Hypothalamus (tissue), 51 donors: ENCODE results near the gene TRIM7.
"Not testable (repeated sequence)": the region's sequence is repeated elsewhere in the genome, so short reads cannot be mapped to it uniquely, and the experiment has no call there.

ENCODE experiments used
- DNase-seq, 51 donors: peaks; one replicate each; lab custom pipeline; 2025; lab: John Stamatoyannopoulos, UW

Gene TRIM7

DNA sequence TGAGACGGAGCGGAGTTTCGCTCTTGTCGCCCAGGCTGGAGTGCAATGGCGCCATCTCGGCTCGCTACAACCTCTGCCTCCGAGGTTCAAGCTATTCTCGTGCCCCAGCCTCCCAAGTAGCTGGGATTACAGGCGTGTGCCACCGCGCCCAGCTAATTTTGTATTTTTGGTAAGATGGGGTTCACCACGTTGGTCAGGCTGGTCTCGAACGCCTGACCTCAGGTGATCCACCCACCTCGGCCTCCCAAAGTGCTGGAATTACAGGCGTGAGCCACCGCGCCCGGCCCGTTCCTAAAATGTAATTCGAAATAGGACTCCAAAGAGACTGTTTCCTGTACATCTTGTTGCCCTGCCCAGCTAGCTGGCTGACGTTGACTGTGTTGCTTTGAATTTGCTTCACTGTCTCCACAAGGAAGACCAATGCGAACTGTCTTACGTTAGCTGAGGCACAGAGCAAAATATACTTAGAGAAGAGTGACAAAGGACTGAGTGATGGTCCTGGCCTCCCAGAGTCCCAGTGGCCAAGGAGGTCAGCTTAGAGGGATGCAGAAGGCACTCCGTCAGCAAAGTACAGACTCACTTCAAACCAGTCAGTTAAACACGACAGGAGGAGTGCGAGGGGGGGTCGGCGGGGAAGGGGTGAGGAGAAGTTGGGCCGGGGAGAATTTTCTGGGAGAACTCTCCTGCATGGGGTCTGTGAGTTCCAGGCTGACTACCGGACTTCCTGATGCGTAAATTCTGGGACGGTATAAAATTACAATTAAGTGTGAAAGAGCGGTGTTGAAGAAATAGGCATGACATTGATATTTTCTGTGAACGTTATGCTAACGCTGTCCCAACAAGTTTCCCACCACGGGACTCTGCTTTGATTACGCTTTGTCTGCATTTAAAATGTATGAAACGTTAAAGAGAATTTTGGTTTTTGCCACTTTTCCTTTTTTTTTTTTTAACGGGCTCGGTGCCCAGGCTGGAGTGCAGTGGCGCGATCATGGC lies 11.3 kb upstream of the TRIM7 start:
- no peak for DNase-seq

- not testable (repeated sequence) for DNase-seq
Measured at GRCh38 chr5:181214249-181214648, 9.3 kb upstream of the TRIM7 start.

- no peak for DNase-seq
Measured at GRCh38 chr5:181212934-181213333, 7.9 kb upstream of the TRIM7 start.

DNA sequence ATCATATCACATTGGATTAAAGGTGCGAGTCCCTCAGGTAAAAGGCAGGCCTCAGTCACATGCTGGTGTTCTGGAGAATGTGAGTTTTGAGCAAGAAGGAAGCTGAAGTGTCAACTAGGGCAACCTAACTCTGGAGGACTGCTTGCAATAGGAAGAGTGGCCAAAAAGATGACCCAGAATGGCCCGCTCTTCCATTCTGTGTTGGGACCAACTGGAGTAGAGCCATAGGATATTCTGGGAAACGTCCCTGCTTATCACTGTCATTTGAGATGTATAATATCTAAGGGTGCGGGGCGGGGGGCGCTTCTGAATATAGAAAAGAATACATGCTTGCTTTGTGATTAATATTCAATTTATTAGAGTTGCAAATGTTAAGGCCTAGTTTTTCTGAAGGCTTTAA lies 7.1 kb upstream of the TRIM7 start:
- DNase-seq, result no peak

DNA sequence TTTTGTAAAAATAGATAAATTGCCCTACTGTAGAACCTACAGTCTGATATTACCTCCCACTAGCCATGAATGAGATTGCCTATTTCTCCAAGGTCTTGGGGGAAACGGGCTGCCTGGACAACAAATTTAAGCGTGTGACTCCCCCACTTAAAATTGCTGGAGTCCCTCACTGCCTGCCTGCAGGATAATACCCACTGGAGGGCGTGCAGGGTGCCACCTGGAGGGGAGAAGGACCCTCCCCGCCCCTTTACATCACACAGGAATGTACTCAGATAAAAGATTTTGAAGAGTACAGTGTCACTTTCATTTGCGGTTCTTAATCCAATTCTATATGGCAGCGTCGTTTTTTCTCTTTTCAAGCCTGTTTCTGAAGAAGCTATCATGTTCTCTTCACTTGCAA lies 6.2 kb upstream of the TRIM7 start:
- DNase-seq, result no peak

GRCh38 chr5:181210698-181211097 lies 5.7 kb upstream of the TRIM7 start:
- not testable (repeated sequence) for DNase-seq

DNA sequence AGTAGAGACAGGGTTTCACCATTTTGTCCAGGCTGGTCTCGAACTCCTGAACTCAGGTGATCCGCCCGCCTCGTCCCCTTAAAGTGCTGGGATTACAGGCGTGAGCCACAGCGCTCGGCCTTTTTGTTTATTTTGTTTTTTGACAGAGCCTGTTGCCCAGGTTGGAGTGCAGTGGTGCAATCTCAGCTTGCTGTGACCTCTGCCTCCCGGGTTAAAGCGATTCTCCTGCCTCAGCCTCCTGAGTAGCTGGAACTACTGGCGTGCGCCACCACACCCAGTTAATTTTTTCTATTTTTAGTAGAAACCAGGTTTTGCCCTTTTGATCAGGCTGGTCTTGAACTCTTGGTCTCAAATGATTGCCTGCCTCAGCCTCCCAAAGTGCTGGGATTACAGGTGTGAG lies 5.2 kb upstream of the TRIM7 start:
- not testable (repeated sequence) for DNase-seq

GRCh38 chr5:181209006-181209405 lies 4.0 kb upstream of the TRIM7 start:
- DNase-seq, result not testable (repeated sequence)

- DNase-seq, result no peak
Measured at GRCh38 chr5:181207960-181208253, 2.9 kb upstream of the TRIM7 start.

GRCh38 chr5:181207214-181207959 lies 2.4 kb upstream of the TRIM7 start:
- DNase-seq, result no peak

- no peak for DNase-seq
Measured at GRCh38 chr5:181205761-181206649, 1.0 kb upstream of the TRIM7 start.

DNA sequence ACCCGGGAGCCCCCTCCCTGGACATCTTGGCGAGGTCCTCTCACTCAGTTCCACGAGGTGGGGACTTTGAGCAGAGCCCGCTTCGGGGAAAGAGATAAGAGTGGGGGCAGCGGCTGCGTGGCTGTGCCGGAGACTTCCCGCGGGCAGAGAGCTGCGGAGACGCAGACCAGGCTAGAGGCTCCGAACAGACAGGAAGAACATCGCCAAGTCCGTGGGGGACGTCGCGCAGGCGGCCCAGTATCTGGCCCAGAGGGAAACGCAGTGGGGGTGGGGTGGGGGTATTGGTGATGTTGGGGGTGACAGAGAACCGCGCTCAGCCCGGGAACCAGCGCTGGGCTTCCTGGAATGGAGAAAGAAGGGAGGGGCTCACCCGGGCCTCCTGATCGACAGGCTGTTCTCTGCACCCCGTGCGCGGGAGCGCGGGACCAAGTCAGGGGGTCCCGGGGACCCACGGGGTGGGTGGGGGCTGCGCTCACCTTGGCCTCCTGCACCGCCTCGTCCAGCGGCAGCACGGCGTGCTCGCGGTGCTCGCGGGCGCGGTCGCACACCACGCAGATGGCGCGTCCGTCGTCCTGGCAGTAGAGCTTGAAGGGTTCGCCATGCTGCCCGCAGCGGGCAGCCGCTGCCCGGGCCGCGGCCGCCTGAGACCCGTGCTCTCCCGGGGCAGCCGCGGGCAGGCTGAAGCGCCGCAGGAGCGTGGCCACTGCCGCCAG lies 727 bp downstream of the TRIM7 start:
- no peak for DNase-seq

DNA sequence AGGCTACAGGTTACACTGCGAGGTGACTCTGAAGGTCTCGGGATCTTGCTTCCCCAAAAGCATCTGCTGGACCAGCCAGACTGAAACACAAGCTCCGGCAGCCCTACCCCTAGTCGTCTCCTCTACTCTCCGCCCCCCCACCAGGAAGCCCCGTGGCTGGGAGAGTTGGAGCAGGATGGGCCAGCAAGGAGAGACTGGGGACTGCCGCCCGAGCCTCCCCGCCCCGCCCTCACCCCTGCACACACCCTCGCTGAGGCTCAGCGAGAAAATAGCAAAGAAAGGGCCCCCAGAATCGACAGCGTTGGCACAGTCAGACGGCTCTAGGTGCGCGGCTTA lies 1.3 kb downstream of the TRIM7 start:
- no peak for DNase-seq

GRCh38 chr5:181203093-181203711 lies 1.8 kb downstream of the TRIM7 start:
- DNase-seq, result no peak

GRCh38 chr5:181200816-181201215 lies 4.2 kb downstream of the TRIM7 start:
- no peak for DNase-seq

GRCh38 chr5:181199881-181200638 lies 4.9 kb downstream of the TRIM7 start:
- no peak for DNase-seq

DNA sequence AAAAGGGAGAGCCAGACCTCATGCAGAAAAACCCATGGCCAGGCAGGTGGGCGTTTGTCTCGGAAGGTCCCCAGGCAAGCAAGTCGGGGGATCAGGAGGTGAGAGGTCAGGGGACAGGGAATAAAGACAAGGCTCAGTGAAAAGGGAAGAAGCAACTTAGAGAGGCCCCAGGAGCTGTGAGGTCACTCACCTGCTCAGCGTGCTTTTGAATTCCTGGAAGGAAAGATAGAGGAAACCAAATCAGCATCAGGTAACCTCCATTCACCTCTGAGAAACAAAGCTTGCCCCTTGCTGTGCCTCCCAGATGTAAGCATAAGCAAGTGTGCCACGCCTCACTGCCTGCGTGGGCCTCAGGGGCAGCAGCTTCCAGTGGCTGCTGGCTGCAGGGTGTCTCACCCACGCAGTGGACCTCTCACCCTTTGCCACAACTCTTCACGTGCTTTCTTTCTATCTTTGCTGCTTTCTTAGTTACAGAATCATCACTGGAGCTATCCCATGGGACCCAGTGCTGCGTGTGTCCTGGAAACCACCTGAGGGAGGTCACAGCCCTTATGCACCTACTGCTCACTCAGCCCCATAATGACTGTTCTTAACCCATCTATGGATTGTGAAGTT lies 6.0 kb downstream of the TRIM7 start:
- DNase-seq, result no peak

- DNase-seq, result no peak
Measured at GRCh38 chr5:181198106-181198685, 6.8 kb downstream of the TRIM7 start.
